Measurements from ENCODE around the gene RORC.

GRCh38 chr1:151833172-151833900, 1.7 kb upstream of the RORC start:
- no peak for TF ChIP-seq CTCF (conservative IDR thresholded peaks at IDR 0.05; ENCODE audit: low read depth, low read length)
- TF ChIP-seq EZH2 (IDR thresholded peaks at IDR 0.05; ENCODE audit: low read length, unreplicated experiment), result no peak
- TF ChIP-seq EZH2phosphoT487 (IDR thresholded peaks at IDR 0.05; ENCODE audit: borderline replicate concordance, low read length), result no peak
